Karpas-422 (cell line): Measurements from ENCODE around the gene ERCC8. TPM values are rescaled to one million over a fixed set of nuclear protein-coding genes. Genes with fewer than 3 reads are reported as not detected.

Source experiments
- DNase-seq: peaks from one replicate; pipeline ENCODE4 v3.0.0-alpha.2; 2015
- H2AFZ ChIP-seq: fragments of 200-600 bp; sonication (generic); 2 replicates; pipeline ENCODE4 v1.6.1; 2014; ENCODE audit warnings: antibody characterized with exemption, low read length, mixed read lengths
- H3K27ac ChIP-seq: fragments of 200-600 bp; sonication (generic); 2 replicates; pipeline ENCODE4 v1.5.1; 2014; ENCODE audit warnings: mild to moderate bottlenecking, low read length, moderate library complexity
- H3K27me3 ChIP-seq: fragments of 200-600 bp; sonication (generic); 2 replicates; pipeline ENCODE4 v1.6.1; 2014; ENCODE audit warnings: low read length, mixed read lengths
- H3K36me3 ChIP-seq: fragments of 200-600 bp; sonication (generic); 2 replicates; pipeline ENCODE4 v1.6.1; 2014; ENCODE audit warnings: low read length, mixed read lengths; ENCODE audit not compliant: insufficient read depth
- H3K4me1 ChIP-seq: fragments of 200-600 bp; sonication (generic); 2 replicates; pipeline ENCODE4 v1.6.1; 2014; ENCODE audit warnings: mild to moderate bottlenecking, low read length, mixed read lengths
- H3K4me2 ChIP-seq: fragments of 200-600 bp; sonication (generic); 2 replicates; pipeline ENCODE4 v1.6.1; 2014; ENCODE audit warnings: low read length, low read depth, mild to moderate bottlenecking; ENCODE audit not compliant: poor library complexity, severe bottlenecking
- H3K4me3 ChIP-seq: fragments of 200-600 bp; sonication (generic); 2 replicates; pipeline ENCODE4 v1.5.1; 2014; ENCODE audit warnings: mild to moderate bottlenecking, antibody characterized with exemption, low read length, mixed read lengths
- H3K79me2 ChIP-seq: fragments of 200-600 bp; sonication (generic); 2 replicates; pipeline ENCODE4 v1.6.1; 2014; ENCODE audit warnings: mild to moderate bottlenecking, low read length, mixed read lengths
- H3K9ac ChIP-seq: fragments of 200-600 bp; sonication (generic); 2 replicates; pipeline ENCODE4 v1.6.0; 2014; ENCODE audit warnings: low read length
- H3K9me2 ChIP-seq: fragments of 200-600 bp; sonication (generic), shearing (Covaris generic); replicated peaks from 2 replicates; pipeline ENCODE4 v1.6.0; 2014; ENCODE audit warnings: mild to moderate bottlenecking, low read length, moderate library complexity; ENCODE audit not compliant: insufficient read depth
- H3K9me3 ChIP-seq: fragments of 300-700, 200-600 bp; sonication (generic); 2 replicates; pipeline ENCODE4 v1.6.1; 2014; ENCODE audit warnings: low read length, mixed read lengths
- H4K20me1 ChIP-seq: fragments of 200-600 bp; sonication (generic); 2 replicates; pipeline ENCODE4 v1.6.1; 2014; ENCODE audit warnings: mild to moderate bottlenecking, antibody characterized with exemption, low read length, low read depth; ENCODE audit not compliant: insufficient read depth
- total RNA-seq: library from RNA; depleted of rRNA; stranded (reverse); fragments of >200 nt; shearing (Covaris generic); gene quantifications from 2 replicates; pipeline ENCODE4 v1.2.3, GENCODE V29; 2014; ENCODE audit warnings: low replicate concordance; rRNA removed

Gene ERCC8
- total RNA-seq, 1 experiment from 2014 or later = 23.0 TPM

- Histone ChIP-seq H3K9me3 (no peaks in the 10 kb centered on the region), H3K79me2 (no peaks in the 10 kb centered on the region), H3K36me3 (no peaks in the 10 kb centered on the region), H3K9me2 (no peaks in the 10 kb centered on the region), H3K4me1 (no peaks in the 10 kb centered on the region), H3K9ac (no peak overlapping the region), H2AFZ (no peak overlapping the region), H3K27me3 (no peaks in the 10 kb centered on the region), H3K4me3 (no peak overlapping the region), H3K27ac (no peak overlapping the region), H3K4me2 (no peak overlapping the region), H4K20me1 (no peaks in the 10 kb centered on the region)
- no peak for DNase-seq
These were observed 115.2 kb downstream of the ERCC8 start for GRCh38 chr5:60829490-60830266.

GRCh38 chr5:60827201-60827600 lies 117.7 kb downstream of the ERCC8 start:
- H3K4me3 ChIP-seq = no peak overlapping the region
- H3K9ac ChIP-seq = no peak overlapping the region
- H3K27me3 ChIP-seq = no peaks in the 10 kb centered on the region
- no peak overlapping the region for H3K27ac ChIP-seq
- no peak overlapping the region for H3K4me2 ChIP-seq
- H3K79me2 ChIP-seq = no peaks in the 10 kb centered on the region
- H2AFZ ChIP-seq = no peak overlapping the region
- H4K20me1 ChIP-seq = no peaks in the 10 kb centered on the region
- no peaks in the 10 kb centered on the region for H3K9me3 ChIP-seq
- no peak for DNase-seq
- no peaks in the 10 kb centered on the region for H3K36me3 ChIP-seq
- peaks cover 3% of the 10 kb centered on the region for H3K4me1 ChIP-seq
- no peaks in the 10 kb centered on the region for H3K9me2 ChIP-seq

GRCh38 chr5:60826653-60827052 lies 118.2 kb downstream of the ERCC8 start:
- no peak overlapping the region for H3K9ac ChIP-seq

More at GRCh38 chr5:60826653-60827052, 118.2 kb downstream of the ERCC8 start:
- no peak overlapping the region for H3K27ac ChIP-seq
- no peaks in the 10 kb centered on the region for H3K27me3 ChIP-seq
- no peak for DNase-seq
- H3K4me1 ChIP-seq = peaks cover 9% of the 10 kb centered on the region
- H3K4me2 ChIP-seq = no peak overlapping the region
- H3K79me2 ChIP-seq = no peaks in the 10 kb centered on the region
- no peaks in the 10 kb centered on the region for H3K9me3 ChIP-seq
- no peak overlapping the region for H3K4me3 ChIP-seq
- H4K20me1 ChIP-seq = no peaks in the 10 kb centered on the region
- no peaks in the 10 kb centered on the region for H3K36me3 ChIP-seq
- no peaks in the 10 kb centered on the region for H3K9me2 ChIP-seq
- no peak overlapping the region for H2AFZ ChIP-seq

Other genes starting within 250 kb of the ERCC8 start
- gene DEPDC1B, start 244.9 kb downstream of the ERCC8 start, total RNA-seq = 17.9 and 22.7 TPM in 2 replicates
- 0.11 TPM in 1 of 2 replicates, not detected in the other for gene ELOVL7, start 100.8 kb downstream of the ERCC8 start, total RNA-seq
- 46.6 and 65.3 TPM in 2 replicates for gene NDUFAF2, start 135 bp upstream of the ERCC8 start, total RNA-seq
- 39.6 and 65.1 TPM in 2 replicates for gene SMIM15, start 217.4 kb upstream of the ERCC8 start, total RNA-seq